IMR-90 (cell line): Measurements from ENCODE around the gene SPPL2A. TPM values are rescaled to one million over a fixed set of nuclear protein-coding genes. Genes with fewer than 3 reads are reported as not detected.

Experiments
- ATAC-seq: fragments of 200-7000 bp; cut with Tn5 transposase; 2 replicates; pipeline ENCODE4 v1.9.1; 2020; ENCODE audit warnings: low read depth, mild to moderate bottlenecking, moderate library complexity
- BruUV-seq: library from RNA; stranded (reverse); fragments of 400-500 nt; replicated peaks from 2 replicates; lab custom pipeline; 2021; lab: Mats Ljungman, UMichigan
- CTCF ChIA-PET: fragments of 300-600 bp; formaldehyde crosslinking; extraction: SDS; loops from one replicate; lab custom pipeline; 2021; ENCODE audit warnings: antibody characterized with exemption; lab: Yijun Ruan, JAX
- POLR2A ChIA-PET: fragments of 300-600 bp; sonication (Branson Sonifier 250); formaldehyde crosslinking; loops from one replicate; lab custom pipeline; 2022; ENCODE audit warnings: antibody characterized with exemption; ENCODE audit not compliant: unreplicated experiment; lab: Charles Lee
- DNase-seq: peaks from one replicate; pipeline ENCODE4 v3.0.0; 2013
- H2AFZ ChIP-seq: replicated peaks from 2 replicates; pipeline ENCODE3; 2013; ENCODE audit warnings: low read length, mild to moderate bottlenecking; ENCODE audit not compliant: poor library complexity
- H2AK5ac ChIP-seq: 2 replicates; pipeline ENCODE4 v1.6.1; 2013; ENCODE audit warnings: low read depth, low read length, inconsistent platforms
- H2AK9ac ChIP-seq: replicated peaks from 2 replicates; pipeline ENCODE3; 2013; ENCODE audit warnings: mild to moderate bottlenecking, low read depth, low read length, moderate library complexity; ENCODE audit not compliant: poor library complexity
- H2BK120ac ChIP-seq: 2 replicates; pipeline ENCODE4 v1.6.1; 2013; ENCODE audit warnings: low read depth, low read length, inconsistent platforms
- H2BK15ac ChIP-seq: 3 replicates; pipeline ENCODE4 v1.6.1; 2013; ENCODE audit warnings: low read depth, low read length, inconsistent platforms
- H2BK20ac ChIP-seq: 2 replicates; pipeline ENCODE4 v1.6.1; 2013; ENCODE audit warnings: low read depth, mild to moderate bottlenecking, inconsistent platforms, low read length, moderate library complexity
- H2BK5ac ChIP-seq: 2 replicates; pipeline ENCODE4 v1.6.1; 2013; ENCODE audit warnings: mild to moderate bottlenecking, low read depth, low read length, inconsistent platforms; ENCODE audit not compliant: poor library complexity, severe bottlenecking
- H3K14ac ChIP-seq: replicated peaks from 2 replicates; pipeline ENCODE4 v1.6.1; 2013; ENCODE audit warnings: low read depth, low read length, inconsistent platforms
- H3K18ac ChIP-seq: 2 replicates; pipeline ENCODE4 v1.6.1; 2013; ENCODE audit warnings: low read depth, low read length, control low read depth
- H3K23ac ChIP-seq: 2 replicates; pipeline ENCODE4 v1.6.1; 2013; ENCODE audit warnings: low read depth, low read length, inconsistent platforms
- H3K27ac ChIP-seq: 2 replicates; pipeline ENCODE4 v1.5.1; 2013; ENCODE audit warnings: mild to moderate bottlenecking, control low read depth, low read length; ENCODE audit not compliant: insufficient read depth
- H3K27me3 ChIP-seq: 2 replicates; pipeline ENCODE4 v1.6.1; 2013; ENCODE audit warnings: low read length; ENCODE audit not compliant: control insufficient read depth, insufficient read depth
- H3K36me3 ChIP-seq: 2 replicates; pipeline ENCODE4 v1.6.1; 2013; ENCODE audit warnings: low read length, mixed read lengths; ENCODE audit not compliant: control insufficient read depth, insufficient read depth
- H3K4ac ChIP-seq: 2 replicates; pipeline ENCODE4 v1.6.1; 2013; ENCODE audit warnings: low read depth, low read length, inconsistent platforms
- H3K4me1 ChIP-seq: 2 replicates; pipeline ENCODE4 v1.6.1; 2013; ENCODE audit warnings: low read length, mixed read lengths; ENCODE audit not compliant: control insufficient read depth, insufficient read depth
- H3K4me2 ChIP-seq: 2 replicates; pipeline ENCODE4 v1.6.1; 2013; ENCODE audit warnings: low read depth, mild to moderate bottlenecking, control low read depth, low read length, moderate library complexity
- H3K4me3 ChIP-seq: 2 replicates; pipeline ENCODE4 v1.5.1; 2013; ENCODE audit warnings: low read depth, mild to moderate bottlenecking, control low read depth, low read length, moderate library complexity; ENCODE audit not compliant: insufficient read depth
- H3K56ac ChIP-seq: 2 replicates; pipeline ENCODE4 v1.6.1; 2013; ENCODE audit warnings: low read length, inconsistent platforms; ENCODE audit not compliant: insufficient read depth; ENCODE audit errors: extremely low read depth
- H3K79me1 ChIP-seq, 2 experiments: 2 replicates each; pipeline ENCODE4 v1.6.1; 2013; ENCODE audit warnings: low read length in 2 of 2, inconsistent platforms in 1 of 2, low read depth in 1 of 2
- H3K9ac ChIP-seq: 2 replicates; pipeline ENCODE4 v1.6.1; 2013; ENCODE audit warnings: low read depth, low read length, control low read depth
- H3K9me1 ChIP-seq: 2 replicates; pipeline ENCODE4 v1.6.1; 2013; ENCODE audit warnings: low read length, inconsistent platforms; ENCODE audit not compliant: insufficient read depth
- H3K9me3 ChIP-seq: 2 replicates; pipeline ENCODE4 v1.6.1; 2013; ENCODE audit warnings: low read length; ENCODE audit not compliant: control insufficient read depth, insufficient read depth
- H4K20me1 ChIP-seq: 2 replicates; pipeline ENCODE4 v1.6.1; 2013; ENCODE audit warnings: low read length, inconsistent platforms; ENCODE audit not compliant: insufficient read depth
- H4K5ac ChIP-seq: 2 replicates; pipeline ENCODE4 v1.6.1; 2013; ENCODE audit warnings: mild to moderate bottlenecking, low read depth, low read length, control low read depth
- H4K8ac ChIP-seq, 2 experiments: 2 replicates each; pipeline ENCODE4 v1.6.1; 2013; ENCODE audit warnings: low read depth in 2 of 2, low read length in 2 of 2, control low read depth in 1 of 2, inconsistent platforms in 1 of 2
- H4K91ac ChIP-seq: 2 replicates; pipeline ENCODE4 v1.6.1; 2013; ENCODE audit warnings: low read depth, low read length, inconsistent platforms; ENCODE audit not compliant: insufficient read depth
- BHLHE40 ChIP-seq: fragments of 150-350 bp; IDR thresholded peaks from 2 replicates; pipeline ENCODE4 v1.6.1; 2016; ENCODE audit warnings: mild to moderate bottlenecking, low read depth, low read length
- RAD21 ChIP-seq: IDR thresholded peaks from 2 replicates; pipeline ENCODE4 v1.6.1; 2012; ENCODE audit warnings: low read length, improper control_type of control experiment
- RCOR1 ChIP-seq: IDR thresholded peaks from 2 replicates; pipeline ENCODE4 v1.6.1; 2012; ENCODE audit warnings: mild to moderate bottlenecking, low read length, improper control_type of control experiment; ENCODE audit not compliant: insufficient replicate concordance
- RFX5 ChIP-seq: IDR thresholded peaks from 2 replicates; pipeline ENCODE4 v1.8.0; 2012; ENCODE audit warnings: low read depth, mild to moderate bottlenecking, low read length, moderate library complexity
- WGBS, 2 experiments: methylation state at CpG; one replicate each; pipeline versions ENCODE4 v1.1.5 to v1.1.7; 2013; ENCODE audit warnings: missing lambda C conversion rate in 2 of 2; ENCODE audit not compliant: insufficient read length in 1 of 2; ENCODE audit errors: extremely low coverage in 2 of 2; 5-methylcytosine and 5-hydroxymethylcytosine counted together
- dilution Hi-C: fragments of 300-500 bp; cut with HindIII; formaldehyde crosslinking; loops from one replicate; pipeline ENCODE4 v1.14.3; 2018; ENCODE audit warnings: low sequenced_read_pairs; ENCODE audit not compliant: unreplicated experiment
- in situ Hi-C: fragments of 300-500 bp; cut with MboI; formaldehyde crosslinking; loops from 3 replicates; pipeline ENCODE4 v1.14.3; 2019; ENCODE audit warnings: low sequenced_read_pairs, inconsistent platforms, mixed read lengths
- intact Hi-C: fragments of 100-400 bp; cut with micrococcal nuclease; formaldehyde crosslinking; loops from 2 replicates; pipeline ENCODE4 v1.10.0; 2022
- polyA plus RNA-seq, 3 experiments: library from polyadenylated mRNA; depleted of rRNA; stranded (reverse); fragments of >200 nt; gene quantifications; 2 replicates each; pipeline ENCODE4 v1.2.3, GENCODE V29; 2012; ENCODE audit warnings: low replicate concordance in 1 of 3
- total RNA-seq: library from RNA; depleted of rRNA; stranded (reverse); fragments of >200 nt; gene quantifications from 2 replicates; pipeline ENCODE4 v1.2.3, GENCODE V29; 2012
- TF ChIP-seq, protein P1 (sequence below): fragments of 150-350 bp; IDR thresholded peaks from 2 replicates; pipeline ENCODE4 v1.6.1; 2017; ENCODE audit warnings: mild to moderate bottlenecking, antibody characterized with exemption, low read length, low read depth

Gene SPPL2A
- total and polyA plus RNA-seq, 2 of the 4 experiments (the other 2 are of a cell fraction) = 29.2 to 53.8 TPM

- H4K5ac ChIP-seq = no peak overlapping the region
- no peak overlapping the region for H2BK120ac ChIP-seq
- H3K9me1 ChIP-seq = peaks cover 3% of the 10 kb centered on the region; the same call in 1 of the 2 replicates
- H2BK5ac ChIP-seq = no peak overlapping the region
- no TSS peak for BruUV-seq
- no peaks in the 10 kb centered on the region for H3K27me3 ChIP-seq
- H3K36me3 ChIP-seq = no peaks in the 10 kb centered on the region
- H3K14ac ChIP-seq = no peak overlapping the region
- no peak overlapping the region for H3K4me3 ChIP-seq
- H2AK5ac ChIP-seq = no peak overlapping the region
- 80% methylated on average over 1 of the region's 4 CpGs; no CpG with 5 or more reads in 1 of the 2 experiments for WGBS, 2 experiments
- no peak overlapping the region for H3K27ac ChIP-seq
- H2BK15ac ChIP-seq = no peak overlapping the region
- H3K56ac ChIP-seq = no peak overlapping the region
- in situ Hi-C loops = no loop called here
- H3K23ac ChIP-seq = no peak overlapping the region
- dilution Hi-C loops = no loop called here
- no peaks in the 10 kb centered on the region for H3K9me3 ChIP-seq
- CTCF ChIA-PET = interaction anchor here (1.5 kb wide), 1 partner anchor 27 kb away, joined by 4 read pairs; no protein-coding TSS in a partner anchor
- no peak overlapping the region for H4K91ac ChIP-seq
- H2AFZ ChIP-seq = no peak overlapping the region
- peaks cover 5% of the 10 kb centered on the region for H3K4me1 ChIP-seq
- H4K8ac ChIP-seq = no peak overlapping the region
- H3K9ac ChIP-seq = no peak overlapping the region
- DNase-seq (peak; percentile 28), ATAC-seq (peak; percentile 57; the same call in 1 of the 2 replicates)
- peaks cover 25% of the 10 kb centered on the region for H4K20me1 ChIP-seq
- peaks cover 12 to 69% of the 10 kb centered on the region in 2 experiments; a peak in 3 of 4 replicates for H3K79me1 ChIP-seq
- POLR2A ChIA-PET = no interaction called here
- no peak overlapping the region for H2AK9ac ChIP-seq
- TF ChIP-seq RFX5 (no peak), BHLHE40 (no peak), RCOR1 (no peak), RAD21 (no peak)
- TF ChIP-seq, protein P1, sequence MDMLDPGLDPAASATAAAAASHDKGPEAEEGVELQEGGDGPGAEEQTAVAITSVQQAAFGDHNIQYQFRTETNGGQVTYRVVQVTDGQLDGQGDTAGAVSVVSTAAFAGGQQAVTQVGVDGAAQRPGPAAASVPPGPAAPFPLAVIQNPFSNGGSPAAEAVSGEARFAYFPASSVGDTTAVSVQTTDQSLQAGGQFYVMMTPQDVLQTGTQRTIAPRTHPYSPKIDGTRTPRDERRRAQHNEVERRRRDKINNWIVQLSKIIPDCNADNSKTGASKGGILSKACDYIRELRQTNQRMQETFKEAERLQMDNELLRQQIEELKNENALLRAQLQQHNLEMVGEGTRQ = no peak
- H3K4me2 ChIP-seq = no peak overlapping the region
- H3K4ac ChIP-seq = no peak overlapping the region
- no peak overlapping the region for H2BK20ac ChIP-seq
- intact Hi-C loops = no loop called here
- no peak overlapping the region for H3K18ac ChIP-seq
These were observed 6.7 kb downstream of the SPPL2A start for GRCh38 chr15:50758712-50759205.
